Activated naive CD4-positive, alpha-beta T cell (primary cell): ENCODE measurements around the gene ACACB.

Experiments
- DNase-seq, 4 experiments: peaks; one replicate each; lab custom pipeline; 2025; lab: John Stamatoyannopoulos, UW

The ACACB gene

GRCh38 chr12:109258201-109258600, 141.8 kb downstream of the ACACB start:
- no peak for DNase-seq

- DNase-seq, result no peak
These were observed 142.5 kb downstream of the ACACB start for GRCh38 chr12:109258607-109259544.

GRCh38 chr12:109259545-109259895, 143.1 kb downstream of the ACACB start:
- DNase-seq, result no peak

- no peak for DNase-seq
These were observed 144.7 kb downstream of the ACACB start for GRCh38 chr12:109261087-109261486.

GRCh38 chr12:109261939-109262338, 145.6 kb downstream of the ACACB start:
- no peak for DNase-seq

- DNase-seq, result no peak
These were observed 147.1 kb downstream of the ACACB start for GRCh38 chr12:109263439-109263838.

- DNase-seq, result no peak
These were observed 147.9 kb downstream of the ACACB start for GRCh38 chr12:109264095-109264942.

GRCh38 chr12:109264943-109265650, 148.7 kb downstream of the ACACB start:
- DNase-seq, result no peak

- DNase-seq, result no peak
These were observed 149.9 kb downstream of the ACACB start for GRCh38 chr12:109266106-109266879.

- DNase-seq, result no peak
These were observed 151.0 kb downstream of the ACACB start for GRCh38 chr12:109267361-109267760.

GRCh38 chr12:109268896-109269295, 152.5 kb downstream of the ACACB start:
- DNase-seq, result no peak

- DNase-seq, result no peak
These were observed 153.0 kb downstream of the ACACB start for GRCh38 chr12:109269428-109269827.

- DNase-seq, result no peak
These were observed 154.1 kb downstream of the ACACB start for GRCh38 chr12:109270494-109270893.

- no peak for DNase-seq
These were observed 155.0 kb downstream of the ACACB start for GRCh38 chr12:109271418-109271817.

GRCh38 chr12:109273354-109273753, 157.0 kb downstream of the ACACB start:
- DNase-seq, result no peak

GRCh38 chr12:109274381-109274780, 158.0 kb downstream of the ACACB start:
- no peak for DNase-seq

- DNase-seq, result no peak
These were observed 158.8 kb downstream of the ACACB start for GRCh38 chr12:109275173-109275572.

- DNase-seq, result no peak
These were observed 159.8 kb downstream of the ACACB start for GRCh38 chr12:109276160-109276559.

GRCh38 chr12:109277255-109277898, 161.0 kb downstream of the ACACB start:
- no peak for DNase-seq

GRCh38 chr12:109277899-109278762, 161.7 kb downstream of the ACACB start:
- DNase-seq, result no peak
